ENCODE data around the gene SUPT5H.

The SUPT5H gene

GRCh38 chr19:39524495-39524894, 79.1 kb downstream of the SUPT5H start:
- DNase-seq (ENCODE audit: low spot score): no peak

- DNase-seq (ENCODE audit: low spot score): no peak
Observed at GRCh38 chr19:39525205-39525604, 79.8 kb downstream of the SUPT5H start.

Data from Ammon's horn (tissue), 1 donor.